Left cardiac atrium (tissue), 4 donors: Measurements from ENCODE around the gene POFUT1. TPM values are rescaled to one million over a fixed set of nuclear protein-coding genes. Genes with fewer than 3 reads are reported as not detected.
"Not testable (repeated sequence)": the region's sequence is repeated elsewhere in the genome, so short reads cannot be mapped to it uniquely, and the experiment has no call there.

Experiments used
- ATAC-seq, 2 donors: fragments of 200-7000 bp; cut with Tn5 transposase; one replicate each; pipeline ENCODE4 v1.9.1; 2020; ENCODE audit warnings: mild to moderate bottlenecking in 2 of 2, moderate library complexity in 2 of 2
- DNase-seq: peaks from one replicate; pipeline ENCODE4 v3.0.0-alpha.2; 2020
- intact Hi-C, 2 donors: fragments of 100-400 bp; cut with DNase I; formaldehyde crosslinking; loops; one replicate each; pipeline versions ENCODE4 v1.14.1 to v1.15.1; 2022 to 2023
- total RNA-seq, 2 donors: library from RNA; stranded (reverse); fragmentation: NEBNext Ultra II Directional; extraction: Animal tissue kit (Norgen Biotek cat#: 25700); gene quantifications; one replicate each; pipeline ENCODE4 v1.2.1, GENCODE V29; 2021
- donor health status: DM: no; HTN: yes; CAD: no.
- donor health status: DM: no; HTN: yes; CAD: no; lungs with severe emphysema.
- donor health status: DM: yes; HTN: yes; CAD: no.
- donor health status: Dilated cardiomyopathy.

The POFUT1 gene
- total RNA-seq, 2 donors from 2014 or later = 25.5 to 28.6 TPM

GRCh38 chr20:32186506-32186905 lies 21.2 kb upstream of the POFUT1 start:
- intact Hi-C loops = no loop called here
- DNase-seq = no peak
- ATAC-seq = no peak

- intact Hi-C loops = no loop called here
- ATAC-seq = no peak
Measured at GRCh38 chr20:32188376-32189122, 19.1 kb upstream of the POFUT1 start.

GRCh38 chr20:32189123-32189410 lies 18.6 kb upstream of the POFUT1 start:
- DNase-seq (no peak), ATAC-seq (no peak)
- intact Hi-C loops = no loop called here

More at GRCh38 chr20:32188376-32189122, 19.1 kb upstream of the POFUT1 start:
- no peak for DNase-seq

- ATAC-seq (peak; percentile 47 to 65), DNase-seq (peak; percentile 56)
- intact Hi-C loops = no loop called here
Measured at GRCh38 chr20:32189691-32190615, 17.7 kb upstream of the POFUT1 start.

- DNase-seq = no peak
- no peak for ATAC-seq
- intact Hi-C loops = no loop called here
Measured at GRCh38 chr20:32190616-32191415, 16.9 kb upstream of the POFUT1 start.

- intact Hi-C loops = no loop called here
Measured at GRCh38 chr20:32191422-32191821, 16.3 kb upstream of the POFUT1 start.

GRCh38 chr20:32191873-32192272 lies 15.8 kb upstream of the POFUT1 start:
- ATAC-seq = no peak
- intact Hi-C loops = no loop called here
- DNase-seq = no peak

More at GRCh38 chr20:32191422-32191821, 16.3 kb upstream of the POFUT1 start:
- DNase-seq (no peak), ATAC-seq (no peak)

GRCh38 chr20:32192698-32193097 lies 15.0 kb upstream of the POFUT1 start:
- intact Hi-C loops = no loop called here
- ATAC-seq = no peak
- no peak for DNase-seq

- ATAC-seq, DNase-seq, intact Hi-C loops: not testable (repeated sequence)
Measured at GRCh38 chr20:32193336-32193735, 14.3 kb upstream of the POFUT1 start.

GRCh38 chr20:32193996-32194395 lies 13.7 kb upstream of the POFUT1 start:
- no peak for DNase-seq
- no peak for ATAC-seq
- intact Hi-C loops = no loop called here

- intact Hi-C loops = no loop called here
- ATAC-seq = no peak
- DNase-seq = no peak
Measured at GRCh38 chr20:32195581-32195980, 12.1 kb upstream of the POFUT1 start.

- intact Hi-C loops, DNase-seq: not testable (repeated sequence)
Measured at GRCh38 chr20:32196613-32197012, 11.1 kb upstream of the POFUT1 start.

GRCh38 chr20:32197136-32197535 lies 10.5 kb upstream of the POFUT1 start:
- intact Hi-C loops, DNase-seq, ATAC-seq: not testable (repeated sequence)

More at GRCh38 chr20:32196613-32197012, 11.1 kb upstream of the POFUT1 start:
- not testable (repeated sequence) for ATAC-seq

- intact Hi-C loops = no loop called here
- DNase-seq (no peak), ATAC-seq (no peak)
Measured at GRCh38 chr20:32199006-32199405, 8.7 kb upstream of the POFUT1 start.

GRCh38 chr20:32201296-32201976 lies 6.2 kb upstream of the POFUT1 start:
- no peak for ATAC-seq
- DNase-seq = no peak
- intact Hi-C loops = loop anchor here in 1 of 2 donors (5.0 to 10.0 kb wide), 2 partner anchors 133 to 286 kb away; no protein-coding TSS in a partner anchor

- intact Hi-C loops = loop anchor here in 1 of 2 donors (5.0 to 10.0 kb wide), 2 partner anchors 133 to 285 kb away; no protein-coding TSS in a partner anchor
- no peak for DNase-seq
- ATAC-seq = no peak
Measured at GRCh38 chr20:32201977-32202363, 5.7 kb upstream of the POFUT1 start.

GRCh38 chr20:32203356-32204204 lies 4.1 kb upstream of the POFUT1 start:
- DNase-seq (no peak), ATAC-seq (no peak)
- intact Hi-C loops = loop anchor here in 1 of 2 donors (5.0 to 10.0 kb wide), 2 partner anchors 131 to 284 kb away; no protein-coding TSS in a partner anchor
